AG04449 (cell line): Measurements from ENCODE around the gene TBL1Y.

Experiments
- CTCF ChIA-PET: fragments of 350-600 bp; formaldehyde crosslinking; extraction: SDS; loops from one replicate; lab custom pipeline; 2021; ENCODE audit warnings: antibody characterized with exemption; lab: Yijun Ruan, JAX
- POLR2A ChIA-PET: fragments of 400-600, 350-600 bp; formaldehyde crosslinking; extraction: SDS; loops from one replicate; lab custom pipeline; 2020; ENCODE audit warnings: antibody characterized with exemption, inconsistent platforms; lab: Yijun Ruan, JAX
- DNase-seq: peaks from one replicate; pipeline ENCODE4 v3.0.0-alpha.2; 2010; ENCODE audit warnings: low read depth, low spot score
- H3K4me3 ChIP-seq: 2 replicates; pipeline ENCODE4 v1.5.1; 2011; ENCODE audit warnings: low read depth, mild to moderate bottlenecking, control low read depth, low read length
- TF ChIP-seq, protein P1 (sequence below): IDR thresholded peaks from one replicate; pipeline ENCODE4 v1.5.1; 2011; ENCODE audit warnings: mild to moderate bottlenecking, moderate library complexity, low read length, control low read depth, inconsistent platforms; ENCODE audit not compliant: insufficient read depth; ENCODE audit errors: missing control alignments

Gene TBL1Y

DNA sequence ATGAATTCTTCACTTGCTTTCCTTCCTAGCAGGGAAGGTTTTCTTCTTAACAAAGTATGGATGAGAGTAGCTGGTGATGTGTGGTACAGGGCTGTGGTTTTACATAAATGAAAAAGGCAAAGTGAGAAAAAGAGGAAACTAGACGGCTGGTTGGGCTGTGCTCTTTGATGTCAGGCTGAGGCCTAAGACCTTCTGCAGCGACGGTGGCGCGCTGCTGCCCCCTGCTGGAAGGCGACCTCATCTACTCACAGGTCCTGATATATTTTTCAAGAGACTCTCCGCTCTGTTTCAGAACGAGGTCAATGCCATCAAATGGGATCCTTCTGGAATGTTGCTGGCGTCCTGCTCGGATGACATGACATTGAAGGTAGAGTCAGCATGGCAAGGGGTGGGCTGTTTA is 175.1 kb downstream of the TBL1Y start:
- POLR2A ChIA-PET, result no interaction called here
- H3K4me3 ChIP-seq, result no peak overlapping the region
- TF ChIP-seq, protein P1, sequence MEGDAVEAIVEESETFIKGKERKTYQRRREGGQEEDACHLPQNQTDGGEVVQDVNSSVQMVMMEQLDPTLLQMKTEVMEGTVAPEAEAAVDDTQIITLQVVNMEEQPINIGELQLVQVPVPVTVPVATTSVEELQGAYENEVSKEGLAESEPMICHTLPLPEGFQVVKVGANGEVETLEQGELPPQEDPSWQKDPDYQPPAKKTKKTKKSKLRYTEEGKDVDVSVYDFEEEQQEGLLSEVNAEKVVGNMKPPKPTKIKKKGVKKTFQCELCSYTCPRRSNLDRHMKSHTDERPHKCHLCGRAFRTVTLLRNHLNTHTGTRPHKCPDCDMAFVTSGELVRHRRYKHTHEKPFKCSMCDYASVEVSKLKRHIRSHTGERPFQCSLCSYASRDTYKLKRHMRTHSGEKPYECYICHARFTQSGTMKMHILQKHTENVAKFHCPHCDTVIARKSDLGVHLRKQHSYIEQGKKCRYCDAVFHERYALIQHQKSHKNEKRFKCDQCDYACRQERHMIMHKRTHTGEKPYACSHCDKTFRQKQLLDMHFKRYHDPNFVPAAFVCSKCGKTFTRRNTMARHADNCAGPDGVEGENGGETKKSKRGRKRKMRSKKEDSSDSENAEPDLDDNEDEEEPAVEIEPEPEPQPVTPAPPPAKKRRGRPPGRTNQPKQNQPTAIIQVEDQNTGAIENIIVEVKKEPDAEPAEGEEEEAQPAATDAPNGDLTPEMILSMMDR, result peak; percentile 65
- CTCF ChIA-PET, result interaction anchor here (0.7 to 1.5 kb wide), 2 partner anchors 41 to 121 kb away, joined by 3 read pairs; no protein-coding TSS in a partner anchor
- no peak for DNase-seq

DNA sequence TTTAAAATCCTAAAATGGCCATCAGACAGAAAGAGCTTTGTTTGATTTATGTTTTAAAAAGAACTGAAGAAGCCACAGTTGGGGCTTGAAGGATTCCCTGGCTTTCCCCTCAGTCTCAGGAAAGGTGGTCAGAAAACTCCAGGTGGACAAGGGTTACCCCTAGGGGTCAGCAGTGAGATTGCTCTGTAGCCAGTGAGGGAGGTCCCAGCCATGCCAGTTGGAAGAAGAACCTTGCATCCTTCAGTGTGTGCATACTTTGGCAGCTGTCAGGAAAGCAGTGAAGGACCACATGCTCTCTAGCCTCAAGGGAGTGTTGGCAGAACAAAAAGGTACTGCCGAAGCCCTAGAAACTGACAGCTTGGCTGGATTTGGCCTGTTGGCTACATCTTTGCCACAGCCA is 182.3 kb downstream of the TBL1Y start:
- DNase-seq, result no peak

DNA sequence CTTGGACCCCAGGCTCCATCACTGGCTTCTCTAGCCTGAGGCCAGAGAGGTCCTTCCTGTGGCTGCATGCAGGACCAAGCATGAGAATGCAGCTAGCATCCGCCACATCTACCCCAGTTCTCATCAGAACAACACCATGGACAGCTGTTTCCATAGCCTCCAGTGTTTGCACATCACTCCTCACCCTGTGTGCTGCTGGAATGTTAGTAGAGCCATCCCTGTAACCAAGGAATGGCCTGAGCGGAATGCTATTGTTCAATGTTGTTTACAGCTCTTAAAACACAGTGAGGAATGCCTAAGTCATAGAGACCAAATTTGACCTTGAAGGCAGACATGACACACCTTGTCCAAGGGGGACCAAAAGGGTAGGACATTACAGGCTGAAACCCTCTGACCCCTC is 183.9 kb downstream of the TBL1Y start:
- DNase-seq, result no peak
- no peak overlapping the region for H3K4me3 ChIP-seq
- ChIA-PET CTCF (no interaction called here), POLR2A (no interaction called here)
- TF ChIP-seq, protein P1, result no peak

More for the DNA sequence above, 182.3 kb downstream of the TBL1Y start:
- ChIA-PET CTCF (no interaction called here), POLR2A (no interaction called here)
- H3K4me3 ChIP-seq, result no peak overlapping the region
- TF ChIP-seq, protein P1, result no peak

DNA sequence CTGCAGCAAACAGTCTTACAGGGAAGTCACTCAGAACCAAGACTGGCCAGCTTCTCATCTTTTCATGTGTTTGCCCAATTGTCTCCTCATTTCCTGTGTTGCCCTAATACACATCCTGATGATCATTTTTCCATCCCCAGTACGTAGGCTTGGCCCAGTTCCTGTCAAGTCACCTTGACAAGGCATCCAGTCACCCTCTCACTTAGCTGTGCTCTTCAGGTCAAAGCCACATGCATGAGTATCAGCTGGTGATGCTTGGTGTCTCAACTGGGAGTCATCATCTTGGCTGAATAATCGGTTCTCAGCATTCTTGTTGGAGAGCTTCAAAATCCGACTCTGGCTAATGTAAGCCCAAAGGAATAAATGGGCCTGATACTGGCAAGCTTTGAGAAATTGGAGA is 186.5 kb downstream of the TBL1Y start:
- POLR2A ChIA-PET, result no interaction called here
- TF ChIP-seq, protein P1, result no peak
- DNase-seq, result no peak
- CTCF ChIA-PET, result no interaction called here
- no peak overlapping the region for H3K4me3 ChIP-seq

DNA sequence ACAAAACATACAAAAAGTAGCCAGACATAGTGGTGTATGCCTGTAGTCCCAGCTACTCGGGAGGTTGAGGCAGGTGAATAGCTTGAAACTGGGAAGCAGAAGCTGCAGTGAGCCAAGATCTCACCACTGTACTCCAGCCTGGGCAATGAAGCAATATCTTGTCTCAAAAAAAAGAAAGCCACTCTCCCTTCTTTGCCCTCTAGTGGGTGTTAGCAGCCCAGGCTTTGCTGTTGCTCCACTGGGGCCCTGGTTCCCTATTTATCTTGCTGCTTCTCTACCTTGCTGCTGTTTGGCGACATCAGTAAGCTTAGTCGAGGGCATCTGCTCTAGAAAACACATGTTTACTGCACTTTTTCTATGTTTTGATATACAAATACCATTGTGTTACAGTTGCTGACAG is 189.2 kb downstream of the TBL1Y start:
- CTCF ChIA-PET, result no interaction called here
- DNase-seq, result no peak
- TF ChIP-seq, protein P1, result no peak
- POLR2A ChIA-PET, result no interaction called here
- no peak overlapping the region for H3K4me3 ChIP-seq

DNA sequence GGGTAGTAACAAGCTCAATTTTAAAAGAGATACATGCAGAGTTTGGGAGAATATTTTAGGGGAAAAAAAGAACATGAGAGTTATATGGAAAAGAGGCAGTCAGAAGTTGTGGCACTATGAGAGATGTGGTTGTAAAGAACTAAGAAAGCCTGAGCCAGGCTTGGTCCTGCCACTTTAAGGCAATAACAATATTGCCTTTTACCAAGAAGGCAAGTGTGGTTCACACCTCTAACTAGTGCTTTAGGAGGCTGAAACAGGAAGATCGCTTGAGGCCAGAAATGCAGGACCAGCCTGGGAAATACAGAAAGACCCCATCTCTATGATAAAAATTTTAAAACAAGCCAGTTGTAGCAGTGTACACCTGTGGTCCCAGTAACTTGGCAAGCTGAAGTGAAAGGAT is 192.2 kb downstream of the TBL1Y start:
- ChIA-PET POLR2A (no interaction called here), CTCF (no interaction called here)
- no peak for DNase-seq
- TF ChIP-seq, protein P1, result no peak
- no peak overlapping the region for H3K4me3 ChIP-seq
